Raji (cell line): Measurements from ENCODE around the gene MAP3K19.

ENCODE experiments used
- POLR2A ChIP-seq: IDR thresholded peaks from 2 replicates; pipeline ENCODE4 v1.6.1; 2011; ENCODE audit warnings: low read depth, low read length, control low read depth; ENCODE audit not compliant: insufficient read depth

MAP3K19 gene

DNA sequence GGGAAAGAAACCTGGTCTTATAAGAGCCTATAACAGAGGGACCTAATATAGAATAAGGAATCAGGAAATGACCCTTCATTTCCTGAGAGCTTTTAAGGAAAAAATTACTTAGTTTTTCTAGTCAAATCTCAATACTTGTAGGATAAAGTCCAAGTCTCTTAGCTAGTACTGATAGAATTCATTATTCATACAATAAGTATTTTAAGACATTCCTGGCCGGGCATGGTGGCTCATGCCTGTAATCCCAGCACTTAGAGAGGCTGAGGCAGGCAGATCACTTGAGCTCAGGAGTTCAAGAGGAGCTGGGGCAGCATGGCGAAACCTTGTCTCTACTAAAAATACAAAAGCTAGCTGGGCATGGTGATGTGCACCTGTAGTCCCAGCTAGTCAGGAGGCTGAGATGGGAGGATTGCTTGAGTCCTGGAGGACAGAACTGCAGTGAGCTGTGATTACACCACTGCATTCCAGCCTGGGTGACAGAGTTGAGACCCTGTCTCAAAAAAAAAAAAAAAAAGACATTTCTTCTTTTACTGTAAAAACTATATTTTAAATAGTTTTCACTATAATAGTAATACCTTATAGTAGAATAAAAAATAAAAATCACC, 8.0 kb upstream of the MAP3K19 start:
- TF ChIP-seq POLR2A, result no peak

DNA sequence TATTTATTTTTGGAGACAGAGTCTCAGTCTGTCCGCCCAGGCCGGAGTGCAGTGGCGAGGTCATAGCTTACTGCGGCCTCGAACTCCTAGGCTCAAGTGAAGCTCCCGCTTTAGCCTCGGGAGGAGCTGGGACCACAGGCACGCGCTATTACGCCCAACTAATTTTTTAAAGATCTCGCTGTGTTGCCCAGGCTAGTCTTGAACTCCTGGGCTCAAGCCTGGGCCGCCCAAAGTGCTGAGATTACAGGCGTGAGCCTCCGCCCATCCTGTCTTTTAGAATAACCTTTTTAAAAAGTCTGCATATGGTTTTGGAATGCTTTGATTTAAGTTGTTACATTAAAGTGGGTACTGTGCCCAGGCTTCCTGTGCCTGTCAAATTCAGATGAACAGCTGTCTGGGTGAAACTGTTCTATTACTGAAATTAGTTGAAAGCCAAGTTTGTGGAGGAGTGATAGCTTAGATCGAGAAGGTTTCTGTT, 5.8 kb upstream of the MAP3K19 start:
- no peak for TF ChIP-seq POLR2A

DNA sequence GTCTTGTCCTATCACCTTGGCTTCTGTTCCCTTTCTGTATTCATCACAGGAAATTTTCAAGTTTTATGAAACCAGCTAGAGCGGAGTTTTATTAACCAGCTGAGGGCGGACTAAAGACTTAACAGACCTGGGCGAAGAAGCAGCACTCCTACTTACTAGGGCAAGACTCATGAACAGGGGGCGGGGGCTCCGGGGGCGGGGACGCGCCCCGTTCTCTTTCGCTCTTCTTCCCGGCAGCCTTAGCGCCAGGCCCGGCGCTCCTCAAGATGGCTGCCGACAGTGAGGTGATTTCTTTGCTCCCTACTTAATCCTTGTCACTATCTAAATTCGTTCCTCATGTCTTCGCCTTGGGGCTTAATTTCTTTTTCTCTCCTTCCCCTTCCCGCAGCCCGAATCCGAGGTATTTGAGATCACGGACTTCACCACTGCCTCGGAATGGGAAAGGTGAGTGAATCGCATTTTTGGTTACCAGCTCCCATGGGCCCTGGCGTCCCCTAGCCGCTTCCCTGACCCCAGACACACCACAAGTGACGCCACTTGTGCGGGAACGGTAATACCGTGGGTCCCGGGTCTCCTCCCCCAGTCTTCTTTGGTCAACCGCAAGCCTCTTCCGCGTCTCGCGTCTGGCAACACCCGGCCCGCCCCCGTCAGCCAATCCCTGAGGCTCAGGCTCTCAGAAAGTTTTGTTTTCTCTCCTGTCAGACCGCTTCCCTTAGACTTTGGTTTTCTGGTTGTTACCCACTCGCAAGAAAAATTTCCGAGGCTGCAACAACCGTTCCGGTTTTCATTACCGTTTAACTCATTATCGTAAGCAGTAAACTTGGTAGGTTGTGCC, 5.0 kb upstream of the MAP3K19 start, which contains the start of gene RAB3GAP1:
RAB3GAP1 (plus strand) TSS at position 251 of the 835 bp plus-strand sequence; CDS start at position 267, 16 bp downstream.
- peak; percentile 87 for TF ChIP-seq POLR2A

DNA sequence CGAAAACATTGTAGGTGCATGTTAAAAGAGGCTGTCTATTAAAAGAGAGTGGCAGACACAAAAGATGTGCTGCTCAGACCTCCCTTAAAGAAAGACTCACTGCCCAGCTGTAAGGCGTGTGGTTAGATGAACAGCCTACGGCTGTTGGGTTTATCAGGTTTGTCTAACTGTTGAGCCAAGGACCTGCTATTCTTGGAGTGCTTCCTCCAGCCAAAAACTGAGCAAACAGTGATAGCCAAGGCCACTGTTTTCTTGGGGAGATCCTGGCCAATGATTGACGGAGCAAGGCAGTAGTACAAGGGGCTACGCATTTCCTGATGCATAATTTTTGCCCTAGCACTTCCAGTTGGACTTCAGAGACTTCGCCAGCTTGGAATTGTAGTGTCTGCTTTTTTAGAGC, 3.4 kb upstream of the MAP3K19 start:
- no peak for TF ChIP-seq POLR2A

DNA sequence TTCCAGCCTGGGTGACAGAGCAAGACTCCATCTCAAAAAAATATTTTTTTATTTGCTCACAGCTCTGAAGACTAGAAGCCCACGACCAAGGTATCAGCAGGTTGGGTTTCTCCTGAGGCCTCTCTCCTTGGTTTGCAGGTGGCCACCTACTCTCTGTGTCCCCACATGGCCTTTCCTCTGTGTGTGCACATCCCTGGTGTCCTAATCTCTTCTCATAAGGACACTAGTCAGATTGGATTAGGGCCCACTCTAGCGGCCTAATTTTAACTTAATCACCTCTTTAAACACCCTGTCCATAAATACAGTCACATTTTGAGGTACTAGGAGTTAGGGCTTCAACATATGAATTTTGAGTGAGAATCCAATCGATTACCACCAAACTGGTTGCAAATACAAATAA, 2.9 kb upstream of the MAP3K19 start:
- TF ChIP-seq POLR2A, result no peak

DNA sequence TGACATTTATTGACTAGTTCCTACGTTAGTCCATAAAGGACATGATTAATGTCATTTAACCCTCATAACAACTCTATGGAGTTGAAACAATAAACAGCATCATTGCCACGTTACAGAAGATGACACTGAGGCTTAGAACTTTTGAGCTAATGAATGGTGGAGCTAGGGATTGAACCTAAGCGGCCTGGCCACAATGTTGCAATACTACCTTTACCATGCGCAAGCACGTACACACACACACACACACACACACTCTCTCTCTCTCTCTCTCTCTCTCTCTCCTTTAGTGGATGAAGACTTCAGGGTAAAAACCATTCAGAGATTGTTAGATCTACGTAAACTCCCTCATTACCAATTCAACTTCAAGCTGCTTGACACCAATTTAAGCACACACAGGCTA, 875 bp upstream of the MAP3K19 start:
- TF ChIP-seq POLR2A, result no peak

DNA sequence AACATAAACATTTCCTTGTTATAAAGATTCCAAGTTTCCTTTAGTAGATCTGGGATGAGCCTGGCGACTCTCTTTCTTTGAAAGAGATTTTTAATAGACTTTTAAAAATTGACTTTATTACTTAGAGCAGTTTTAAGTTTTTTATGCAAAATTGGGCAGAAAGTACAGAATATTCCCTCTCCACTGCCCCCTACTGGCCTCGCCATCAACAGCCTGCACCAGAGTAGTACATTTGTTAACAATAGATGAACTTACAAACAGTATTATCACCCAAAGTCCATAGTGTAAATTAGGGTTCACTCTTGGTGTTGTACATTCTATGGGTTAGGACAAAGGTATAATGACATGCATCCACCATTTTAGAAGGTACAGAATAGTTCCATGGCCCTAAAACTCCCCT, 3.9 kb downstream of the MAP3K19 start:
- no peak for TF ChIP-seq POLR2A

DNA sequence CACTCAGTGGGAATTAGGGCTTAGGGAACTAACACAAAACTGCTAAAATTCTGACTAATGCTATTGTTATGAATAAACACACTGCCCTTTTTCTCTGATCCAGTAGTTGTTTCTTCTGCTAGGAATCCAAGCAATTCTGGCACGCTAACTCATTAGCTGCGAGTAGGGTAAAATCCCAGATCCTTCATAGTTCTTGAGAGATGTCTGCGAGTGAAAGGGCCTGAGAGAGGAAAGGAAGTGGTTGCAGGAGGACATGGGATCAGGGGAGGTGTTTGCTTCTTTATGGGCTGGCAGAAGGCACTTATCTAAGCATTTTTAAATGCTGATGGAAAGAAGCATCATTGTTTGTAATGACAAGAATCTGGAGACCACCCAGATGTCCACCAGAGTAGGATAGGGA, 9.4 kb downstream of the MAP3K19 start:
- no peak for TF ChIP-seq POLR2A

DNA sequence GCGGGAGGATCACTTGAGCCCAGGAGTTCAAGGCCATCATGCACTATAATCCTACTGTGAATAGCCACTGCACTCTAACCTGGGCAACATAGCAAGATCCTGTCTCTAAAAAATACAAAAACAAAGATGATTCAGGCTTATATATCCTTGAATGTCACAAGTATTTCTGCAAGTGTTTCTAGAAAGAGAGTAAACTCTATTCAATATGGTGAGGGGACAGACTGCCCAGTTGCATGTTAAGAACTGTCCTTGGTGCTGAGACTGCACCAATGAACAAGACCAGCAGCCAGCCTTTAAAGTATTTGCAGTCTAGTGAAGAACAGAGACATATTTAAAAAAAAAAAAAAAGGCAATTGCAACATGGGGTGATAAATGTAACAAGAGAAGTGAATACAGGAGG, 16.4 kb downstream of the MAP3K19 start:
- no peak for TF ChIP-seq POLR2A

DNA sequence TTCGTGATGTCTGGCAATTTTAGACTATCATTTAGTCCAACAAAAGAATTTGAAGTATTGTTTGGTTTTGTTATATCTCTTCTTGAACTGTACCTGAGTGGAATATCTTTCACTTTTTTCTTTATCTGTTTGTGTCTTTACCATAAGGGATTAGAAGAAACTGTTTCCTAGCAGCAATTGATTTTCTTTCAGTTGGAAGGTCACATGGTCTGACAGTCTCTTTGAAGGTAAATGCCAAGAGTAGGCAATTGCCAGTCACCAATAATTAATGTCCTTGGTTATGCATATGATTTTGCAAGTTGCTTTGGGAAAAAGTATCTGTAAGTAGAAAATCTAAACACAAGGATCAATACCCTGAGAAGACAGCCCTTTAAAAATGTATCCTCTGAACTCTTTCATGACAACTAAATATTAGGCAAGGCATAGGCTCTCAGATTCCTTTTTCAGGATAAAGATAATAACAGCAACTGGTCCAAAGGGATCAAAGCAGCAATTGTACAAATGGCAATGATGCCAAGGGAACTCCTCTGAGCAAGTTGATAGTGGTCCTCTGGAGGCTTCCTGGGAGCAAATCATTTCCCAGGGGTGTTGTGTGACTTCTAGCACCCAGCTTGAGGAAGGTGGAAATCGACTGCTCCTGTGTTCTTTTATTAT, 17.6 kb downstream of the MAP3K19 start:
- no peak for TF ChIP-seq POLR2A

DNA sequence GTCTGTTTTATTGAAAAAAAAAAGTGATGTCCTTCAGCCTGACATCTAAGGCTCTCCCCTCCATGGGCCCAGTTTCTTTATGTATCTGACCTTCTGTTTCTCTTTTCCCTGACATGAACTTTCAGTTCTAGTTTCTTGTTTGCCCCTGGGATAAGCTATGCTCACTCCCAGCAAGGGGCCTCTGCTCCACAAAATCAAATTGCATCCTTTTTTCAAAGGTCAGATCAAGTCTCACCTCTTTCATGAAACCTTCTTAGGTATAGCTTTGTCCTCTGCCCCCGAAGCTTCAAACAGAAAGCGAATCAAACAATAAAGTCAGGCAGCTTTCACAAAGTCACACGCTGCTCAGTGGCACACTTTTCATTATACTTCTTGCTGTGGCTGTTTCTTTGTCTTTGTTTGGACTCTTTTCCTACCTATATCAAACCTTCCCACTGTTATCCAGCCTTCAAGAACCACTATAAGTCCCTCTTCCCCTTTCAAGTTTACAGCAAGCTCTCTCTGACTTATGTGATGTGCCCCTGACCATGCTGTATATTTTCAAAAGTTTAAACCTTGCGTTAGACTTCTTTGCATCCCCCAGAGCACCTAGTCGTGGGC, 23.3 kb downstream of the MAP3K19 start:
- TF ChIP-seq POLR2A, result no peak

DNA sequence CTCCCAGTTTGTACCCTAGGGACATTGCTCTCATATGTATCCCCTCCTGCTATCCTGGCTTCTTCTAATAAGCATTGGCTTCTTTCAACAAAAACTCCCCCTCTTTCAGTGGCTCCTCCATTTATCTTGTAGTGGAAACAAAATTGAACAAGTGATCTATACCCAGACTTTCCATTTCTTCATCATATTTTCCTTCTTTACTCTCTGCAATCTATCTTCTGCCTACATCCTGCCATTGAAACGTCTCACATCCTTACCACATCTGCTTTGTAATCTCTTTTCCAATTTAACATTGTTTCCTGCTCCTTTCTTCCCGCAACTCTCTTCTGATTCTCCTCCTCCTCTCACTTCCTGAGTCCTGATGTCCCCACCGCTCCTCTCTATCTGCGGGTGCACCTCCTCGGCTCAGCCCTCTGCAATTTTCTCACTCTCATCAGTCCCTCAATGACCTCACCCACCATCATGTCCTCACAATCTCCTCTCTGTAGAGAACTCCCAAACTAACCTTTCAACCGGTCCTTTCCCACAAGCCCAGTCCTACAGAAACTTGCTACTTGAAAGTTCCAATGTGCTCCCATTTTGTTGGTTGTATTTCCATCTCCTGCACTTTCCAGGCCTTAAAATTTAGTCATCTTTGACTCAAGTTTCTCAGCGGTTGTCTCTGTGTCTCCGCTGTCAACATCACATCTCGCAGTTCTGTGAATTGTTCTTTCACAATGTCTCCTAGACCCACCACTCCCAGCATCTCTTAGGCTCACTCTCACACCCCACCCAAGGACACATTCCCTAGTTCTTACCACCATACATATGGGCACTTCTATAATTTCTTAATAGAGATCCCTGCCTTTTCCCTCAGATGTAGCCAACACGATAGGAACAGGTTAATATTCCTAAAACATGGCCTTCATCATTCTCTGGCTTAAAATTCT, 24.0 kb downstream of the MAP3K19 start:
- TF ChIP-seq POLR2A, result no peak

DNA sequence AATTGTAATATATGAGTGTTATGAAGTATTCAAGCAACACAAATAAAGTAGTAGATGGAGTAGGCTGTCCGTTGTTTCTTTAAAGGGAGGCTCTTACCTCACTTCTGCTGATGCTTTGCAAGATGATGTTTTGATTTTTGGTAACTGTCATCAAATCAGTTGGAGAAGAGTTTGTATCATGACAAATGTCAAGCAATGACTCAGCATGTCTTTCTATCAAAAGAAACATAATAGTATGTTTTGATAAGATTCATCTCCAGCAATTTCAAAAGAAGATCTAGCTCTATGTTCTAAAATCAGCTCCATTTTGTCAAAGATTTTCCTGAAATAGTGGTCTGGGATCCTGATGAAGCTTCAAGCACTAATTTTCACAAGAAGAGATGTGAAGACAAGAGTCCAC, 25.6 kb downstream of the MAP3K19 start:
- TF ChIP-seq POLR2A, result no peak

DNA sequence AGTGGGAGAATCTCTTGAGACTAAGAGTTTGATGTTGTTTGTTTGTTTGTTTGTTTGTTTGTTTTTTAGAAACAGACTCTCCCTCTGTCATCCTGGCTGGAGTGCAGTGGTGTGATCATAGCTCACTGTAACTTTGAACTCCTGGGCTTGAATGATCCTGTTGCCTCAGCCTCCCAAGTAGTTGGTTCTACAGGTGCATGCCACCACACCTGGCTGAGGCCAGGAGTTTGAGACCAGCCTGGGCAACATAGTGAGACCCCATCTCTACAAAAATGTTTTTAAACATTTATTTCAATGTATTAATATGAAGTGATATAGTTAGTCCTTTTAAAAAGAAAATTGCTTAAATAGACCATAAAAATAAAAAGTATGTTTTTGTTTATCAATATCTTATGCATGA, 35.6 kb downstream of the MAP3K19 start:
- no peak for TF ChIP-seq POLR2A

DNA sequence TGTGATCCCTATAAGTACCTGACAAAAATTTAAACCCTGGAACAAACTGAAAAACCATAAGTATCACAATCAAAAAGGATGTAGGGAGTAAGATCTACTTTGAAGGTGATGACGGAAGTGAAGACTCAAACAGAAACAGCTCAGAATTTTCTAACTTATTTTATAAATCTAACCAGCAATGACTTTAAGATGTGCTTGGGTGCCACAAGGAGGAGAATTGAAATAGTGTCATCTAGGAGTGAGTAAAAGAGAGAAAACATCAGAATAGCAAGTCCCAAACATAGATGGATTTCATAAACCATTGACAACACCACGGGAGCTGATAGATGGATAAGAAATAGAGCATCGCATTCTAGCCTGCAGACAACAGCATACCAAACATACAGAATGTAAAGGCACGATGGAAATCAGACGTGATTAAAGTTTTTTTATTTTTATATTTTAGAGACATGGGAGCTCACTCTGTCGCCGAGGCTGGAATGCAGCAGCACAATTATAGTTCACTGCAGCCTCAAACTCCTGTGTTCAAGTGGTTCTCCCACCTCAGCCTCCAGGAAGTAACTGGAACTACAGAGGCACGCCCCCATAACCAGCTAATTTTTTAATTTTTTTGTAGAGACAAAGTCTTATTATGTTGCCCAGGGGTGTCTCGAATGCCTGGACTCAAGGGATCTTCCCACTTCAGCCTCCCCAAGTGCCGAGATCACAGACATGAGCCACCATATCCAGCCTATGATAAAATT, 36.9 kb downstream of the MAP3K19 start:
- no peak for TF ChIP-seq POLR2A
